ENCODE results near the gene SYTL2. TPM values are rescaled to one million over a fixed set of nuclear protein-coding genes. Genes with fewer than 3 reads are reported as not detected.
A peak's percentile ranks its signal among the peaks of the same experiment; 100 is the strongest.
"Not testable (repeated sequence)": the region's sequence is repeated elsewhere in the genome, so short reads cannot be mapped to it uniquely, and the experiment has no call there.

SYTL2 gene
- total RNA-seq, 1 experiment from 2014 or later: 2.1 TPM

DNA sequence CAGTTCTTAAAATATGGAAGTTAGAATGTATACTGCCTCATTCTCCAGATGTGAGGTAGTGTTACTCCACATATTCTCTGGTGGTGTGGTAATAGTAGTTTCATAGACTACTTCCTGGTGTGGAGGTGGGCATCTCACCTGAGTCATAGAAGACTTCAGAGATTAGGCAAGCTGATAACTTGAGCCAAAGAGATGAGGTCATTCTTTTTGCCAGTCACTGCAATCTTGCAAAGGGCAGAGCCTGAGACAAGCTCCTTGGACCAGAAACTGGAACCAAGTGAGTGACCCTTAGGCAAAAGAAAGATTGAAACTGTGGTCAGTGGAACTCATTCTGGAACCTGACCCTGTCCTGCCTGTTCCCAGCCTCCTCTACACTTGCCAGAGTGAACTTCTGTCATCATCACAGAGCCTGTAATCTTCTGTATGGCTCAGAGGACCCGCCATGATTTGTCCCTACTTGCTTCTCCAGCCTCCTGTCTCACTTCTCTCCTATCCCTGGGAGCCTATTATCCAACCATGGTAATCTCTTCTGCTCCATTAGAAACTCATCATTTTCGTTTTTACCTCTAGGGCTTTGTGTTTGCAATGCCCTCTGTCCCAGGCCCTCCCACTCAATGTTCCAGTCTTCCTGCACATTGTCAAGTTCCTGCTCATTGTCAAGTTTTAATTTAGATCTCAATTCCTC is 33.6 kb upstream of the SYTL2 start:
- H3K4me1 Mint-ChIP-seq (ENCODE audit: insufficient read depth, unreplicated experiment): peaks cover 13% of the 10 kb centered on the region
- no peak overlapping the region for H3K4me3 Mint-ChIP-seq (ENCODE audit: unreplicated experiment)
- no TSS peak for BruUV-seq (replicated peaks)
- ChIA-PET POLR2A (interaction anchor here (0.6 to 2.2 kb wide), 12 partner anchors 10 to 331 kb away, joined by 3 to 9 read pairs (median 3); partner anchors contain the start of genes CCDC83 and TMEM126B), CTCF (interaction anchor here (0.6 to 1.5 kb wide), 5 partner anchors 11 to 221 kb away, joined by 3 to 5 read pairs (median 3); partner anchors contain the start of gene CCDC83)
- TF ChIP-seq, protein P1, sequence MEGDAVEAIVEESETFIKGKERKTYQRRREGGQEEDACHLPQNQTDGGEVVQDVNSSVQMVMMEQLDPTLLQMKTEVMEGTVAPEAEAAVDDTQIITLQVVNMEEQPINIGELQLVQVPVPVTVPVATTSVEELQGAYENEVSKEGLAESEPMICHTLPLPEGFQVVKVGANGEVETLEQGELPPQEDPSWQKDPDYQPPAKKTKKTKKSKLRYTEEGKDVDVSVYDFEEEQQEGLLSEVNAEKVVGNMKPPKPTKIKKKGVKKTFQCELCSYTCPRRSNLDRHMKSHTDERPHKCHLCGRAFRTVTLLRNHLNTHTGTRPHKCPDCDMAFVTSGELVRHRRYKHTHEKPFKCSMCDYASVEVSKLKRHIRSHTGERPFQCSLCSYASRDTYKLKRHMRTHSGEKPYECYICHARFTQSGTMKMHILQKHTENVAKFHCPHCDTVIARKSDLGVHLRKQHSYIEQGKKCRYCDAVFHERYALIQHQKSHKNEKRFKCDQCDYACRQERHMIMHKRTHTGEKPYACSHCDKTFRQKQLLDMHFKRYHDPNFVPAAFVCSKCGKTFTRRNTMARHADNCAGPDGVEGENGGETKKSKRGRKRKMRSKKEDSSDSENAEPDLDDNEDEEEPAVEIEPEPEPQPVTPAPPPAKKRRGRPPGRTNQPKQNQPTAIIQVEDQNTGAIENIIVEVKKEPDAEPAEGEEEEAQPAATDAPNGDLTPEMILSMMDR (IDR thresholded peaks at IDR 0.05; ENCODE audit: unreplicated experiment): no peak
- H3K27me3 Mint-ChIP-seq (ENCODE audit: insufficient read depth, unreplicated experiment): no peaks in the 10 kb centered on the region
- H3K27ac Mint-ChIP-seq (ENCODE audit: low read depth, unreplicated experiment): peak overlapping the region; percentile 36
- intact Hi-C loops (cut with micrococcal nuclease): loop anchor here (1.0 kb wide), 1 partner anchor 179 kb away; the partner anchor contains the start of gene CREBZF
- peak; percentile 91 for DNase-seq (ENCODE audit: unreplicated experiment)
- no peaks in the 10 kb centered on the region for H3K36me3 Mint-ChIP-seq (ENCODE audit: insufficient read depth, unreplicated experiment)
- H3K9me3 Mint-ChIP-seq (ENCODE audit: unreplicated experiment): no peaks in the 10 kb centered on the region

DNA sequence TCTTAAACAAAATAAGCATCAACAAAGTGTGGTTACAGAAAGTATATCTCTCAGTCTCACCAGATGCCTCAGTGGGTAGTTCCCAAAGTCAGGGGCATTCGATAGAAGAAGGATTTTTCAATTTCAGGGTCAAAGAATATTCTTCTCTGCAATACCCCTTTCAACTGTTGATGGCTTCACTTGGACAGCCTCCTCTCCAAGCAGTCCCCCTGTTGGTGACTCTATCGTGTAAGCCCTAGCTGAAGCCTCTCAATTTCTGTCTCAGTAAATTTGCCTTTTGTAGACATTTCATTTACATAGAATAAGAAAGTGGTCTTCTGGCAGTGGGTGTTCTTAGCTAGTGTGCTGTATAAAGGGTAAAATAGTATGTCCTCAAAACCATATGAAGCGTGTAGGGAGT is 33.0 kb upstream of the SYTL2 start:
- BruUV-seq (replicated peaks): no TSS peak
- no peak for DNase-seq (ENCODE audit: unreplicated experiment)
- Mint-ChIP-seq H3K27me3 (ENCODE audit: insufficient read depth, unreplicated experiment) (no peaks in the 10 kb centered on the region), H3K4me1 (ENCODE audit: insufficient read depth, unreplicated experiment) (peaks cover 13% of the 10 kb centered on the region), H3K27ac (ENCODE audit: low read depth, unreplicated experiment) (peak overlapping the region; percentile 36), H3K4me3 (ENCODE audit: unreplicated experiment) (no peak overlapping the region), H3K36me3 (ENCODE audit: insufficient read depth, unreplicated experiment) (no peaks in the 10 kb centered on the region), H3K9me3 (ENCODE audit: unreplicated experiment) (no peaks in the 10 kb centered on the region)
- intact Hi-C loops (cut with micrococcal nuclease): loop anchor here (1.0 kb wide), 1 partner anchor 179 kb away; the partner anchor contains the start of gene CREBZF
- POLR2A ChIA-PET: interaction anchor here (0.6 to 2.2 kb wide), 9 partner anchors 10 to 331 kb away, joined by 3 to 9 read pairs (median 3); partner anchors contain the start of gene CCDC83
- CTCF ChIA-PET: interaction anchor here (0.6 to 1.5 kb wide), 5 partner anchors 10 to 704 kb away, joined by 3 to 5 read pairs (median 3); partner anchors contain the start of gene CCDC83
- TF ChIP-seq, protein P1 (IDR thresholded peaks at IDR 0.05; ENCODE audit: unreplicated experiment): no peak

DNA sequence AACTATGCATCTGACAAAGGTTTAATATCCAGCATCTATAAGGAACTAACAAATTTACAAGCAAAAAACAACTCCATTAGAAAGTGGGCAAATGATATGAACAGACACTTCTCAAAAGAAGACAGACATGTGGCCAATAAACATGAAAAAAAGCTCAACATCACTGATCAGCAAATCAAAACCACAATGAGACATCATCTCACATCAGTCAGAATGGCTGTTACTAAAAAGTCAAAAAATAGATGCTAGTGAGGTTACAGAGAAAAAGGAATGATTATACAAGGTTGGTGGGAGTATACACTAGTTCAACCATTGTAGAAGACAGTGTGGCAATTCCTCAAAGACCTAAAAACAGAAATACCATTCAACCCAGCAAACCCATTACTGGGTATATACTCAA is 30.0 kb upstream of the SYTL2 start:
- H3K9me3 Mint-ChIP-seq (ENCODE audit: unreplicated experiment); H3K36me3 Mint-ChIP-seq (ENCODE audit: insufficient read depth, unreplicated experiment); intact Hi-C loops (cut with micrococcal nuclease); H3K4me3 Mint-ChIP-seq (ENCODE audit: unreplicated experiment); DNase-seq (ENCODE audit: unreplicated experiment); BruUV-seq (replicated peaks); H3K27me3 Mint-ChIP-seq (ENCODE audit: insufficient read depth, unreplicated experiment); H3K27ac Mint-ChIP-seq (ENCODE audit: low read depth, unreplicated experiment): not testable (repeated sequence)
- ChIA-PET CTCF (interaction anchor here (2.2 kb wide), 1 partner anchor 15 kb away, joined by 5 read pairs; no protein-coding TSS in a partner anchor), POLR2A (interaction anchor here (0.6 kb wide), 1 partner anchor 12 kb away, joined by 3 read pairs; no protein-coding TSS in a partner anchor)
- H3K4me1 Mint-ChIP-seq (ENCODE audit: insufficient read depth, unreplicated experiment): peaks cover 13% of the 10 kb centered on the region

DNA sequence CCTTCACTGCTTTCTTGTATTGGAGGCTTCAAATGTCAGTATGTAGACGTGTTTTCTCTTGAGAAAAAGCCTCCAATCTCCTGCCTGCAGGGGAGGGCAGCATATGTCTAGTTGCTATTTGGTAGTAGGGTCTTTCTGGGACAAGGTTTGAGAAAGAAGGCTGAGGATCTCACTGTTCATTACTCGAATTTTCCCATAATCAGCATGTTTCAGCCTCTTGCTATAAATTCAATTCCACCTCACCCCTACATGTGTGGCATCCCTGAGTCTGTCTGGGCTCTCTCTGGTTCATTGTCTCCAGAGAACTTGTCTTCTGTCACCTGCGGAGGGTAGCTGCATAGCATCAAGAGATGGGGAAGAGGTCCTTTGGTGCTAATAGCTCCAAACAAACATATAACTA is 24.8 kb upstream of the SYTL2 start:
- intact Hi-C loops (cut with micrococcal nuclease): no loop called here
- no peak for DNase-seq (ENCODE audit: unreplicated experiment)
- ChIA-PET POLR2A (no interaction called here), CTCF (no interaction called here)
- H3K9me3 Mint-ChIP-seq (ENCODE audit: unreplicated experiment): peaks cover 9% of the 10 kb centered on the region
- no peaks in the 10 kb centered on the region for H3K36me3 Mint-ChIP-seq (ENCODE audit: insufficient read depth, unreplicated experiment)
- TF ChIP-seq, protein P1 (IDR thresholded peaks at IDR 0.05; ENCODE audit: unreplicated experiment): no peak
- no TSS peak for BruUV-seq (replicated peaks)
- no peak overlapping the region for H3K4me3 Mint-ChIP-seq (ENCODE audit: unreplicated experiment)
- no peaks in the 10 kb centered on the region for H3K4me1 Mint-ChIP-seq (ENCODE audit: insufficient read depth, unreplicated experiment)
- no peaks in the 10 kb centered on the region for H3K27me3 Mint-ChIP-seq (ENCODE audit: insufficient read depth, unreplicated experiment)
- H3K27ac Mint-ChIP-seq (ENCODE audit: low read depth, unreplicated experiment): no peak overlapping the region
